ENCODE results near the gene GAPVD1. TPM values are rescaled to one million over a fixed set of nuclear protein-coding genes. Genes with fewer than 3 reads are reported as not detected.

GAPVD1 gene
- total RNA-seq, 1 donor from 2014 or later = 70.6 TPM

- H3K9me3 ChIP-seq = no peaks in the 10 kb centered on the region
- no peak for TF ChIP-seq CTCF (IDR thresholded peaks at IDR 0.05)
- H3K4me3 ChIP-seq = peak overlapping the region; percentile 92
- H3K27me3 ChIP-seq (ENCODE audit: low read depth) = no peaks in the 10 kb centered on the region
- H3K36me3 ChIP-seq = peaks cover 43% of the 10 kb centered on the region
- peak; percentile 40 to 42 for ATAC-seq
- intact Hi-C loops (cut with DNase I) = no loop called here
- H3K27ac ChIP-seq = peak overlapping the region; percentile 97
- DNase-seq = no peak
- peaks cover 51% of the 10 kb centered on the region for H3K4me1 ChIP-seq
Measured at GRCh38 chr9:125240649-125240999, 21.0 kb upstream of the GAPVD1 start.

GRCh38 chr9:125241000-125241862 is 20.4 kb upstream of the GAPVD1 start, which contains the start of gene HSPA5:
HSPA5 (minus strand) TSS chr9:125241343; CDS start chr9:125241126, 217 bp downstream.
- H3K4me1 ChIP-seq = peaks cover 45% of the 10 kb centered on the region

GRCh38 chr9:125241863-125242739 is 19.5 kb upstream of the GAPVD1 start:
- H3K27ac ChIP-seq = peak overlapping the region; percentile 97
- ATAC-seq (peak; percentile 2 to 22), DNase-seq (peak; percentile 53)
- H3K27me3 ChIP-seq (ENCODE audit: low read depth) = no peaks in the 10 kb centered on the region
- peaks cover 36% of the 10 kb centered on the region for H3K4me1 ChIP-seq
- TF ChIP-seq CTCF (IDR thresholded peaks at IDR 0.05) = no peak
- H3K9me3 ChIP-seq = no peaks in the 10 kb centered on the region
- H3K36me3 ChIP-seq = peaks cover 29% of the 10 kb centered on the region
- peak overlapping the region; percentile 92 for H3K4me3 ChIP-seq
- intact Hi-C loops (cut with DNase I) = no loop called here

More at GRCh38 chr9:125241000-125241862, 20.4 kb upstream of the GAPVD1 start, which contains the start of gene HSPA5:
- peak; percentile 98 to 99 for ATAC-seq
- peak; percentile 100 for DNase-seq
- no peaks in the 10 kb centered on the region for H3K27me3 ChIP-seq (ENCODE audit: low read depth)
- H3K36me3 ChIP-seq = peaks cover 37% of the 10 kb centered on the region
- peak; percentile 24 for TF ChIP-seq CTCF (IDR thresholded peaks at IDR 0.05)
- intact Hi-C loops (cut with DNase I) = no loop called here
- peak within 1 kb of the TSS; percentile 97 for H3K27ac ChIP-seq
- peak within 1 kb of the TSS; percentile 92 for H3K4me3 ChIP-seq
- H3K9me3 ChIP-seq = no peaks in the 10 kb centered on the region

- H3K9me3 ChIP-seq = no peaks in the 10 kb centered on the region
- intact Hi-C loops (cut with DNase I) = no loop called here
- no peaks in the 10 kb centered on the region for H3K27me3 ChIP-seq (ENCODE audit: low read depth)
- no peak overlapping the region for H3K4me3 ChIP-seq
- no peak for ATAC-seq
- no peak for TF ChIP-seq CTCF (IDR thresholded peaks at IDR 0.05)
- peaks cover 19% of the 10 kb centered on the region for H3K4me1 ChIP-seq
- DNase-seq = no peak
- H3K27ac ChIP-seq = no peak overlapping the region
- peaks cover 11% of the 10 kb centered on the region for H3K36me3 ChIP-seq
Measured at GRCh38 chr9:125243792-125244260, 17.8 kb upstream of the GAPVD1 start.

GRCh38 chr9:125246261-125246667 is 15.4 kb upstream of the GAPVD1 start:
- no peaks in the 10 kb centered on the region for H3K27me3 ChIP-seq (ENCODE audit: low read depth)
- H3K4me3 ChIP-seq = no peak overlapping the region
- no peak for TF ChIP-seq CTCF (IDR thresholded peaks at IDR 0.05)
- H3K4me1 ChIP-seq = peaks cover 6% of the 10 kb centered on the region
- H3K27ac ChIP-seq = no peak overlapping the region
- H3K9me3 ChIP-seq = no peaks in the 10 kb centered on the region
- no peak for DNase-seq
- ATAC-seq = no peak
- intact Hi-C loops (cut with DNase I) = no loop called here
- no peaks in the 10 kb centered on the region for H3K36me3 ChIP-seq

Measured in lower lobe of right lung (tissue), 2 donors.